Endothelial cell of umbilical vein (primary cell): ENCODE results near the gene CMTM7. TPM values are rescaled to one million over a fixed set of nuclear protein-coding genes. Genes with fewer than 3 reads are reported as not detected.
A peak's percentile ranks its signal among the peaks of the same experiment; 100 is the strongest.

Source experiments
- BruUV-seq: library from RNA; stranded (reverse); fragments of 400-500 nt; replicated peaks from 2 replicates; lab custom pipeline; 2021; lab: Mats Ljungman, UMichigan
- CTCF ChIA-PET: fragments of 300-600, 350-600 bp; sonication (Branson Sonifier 250); formaldehyde crosslinking; loops from one replicate; lab custom pipeline; 2021; ENCODE audit warnings: antibody characterized with exemption, inconsistent platforms; lab: Charles Lee
- POLR2A ChIA-PET: fragments of 300-600, 350-600 bp; sonication (Branson Sonifier 250); formaldehyde crosslinking; loops from one replicate; lab custom pipeline; 2021; ENCODE audit warnings: antibody characterized with exemption, inconsistent platforms; lab: Charles Lee
- DNase-seq: peaks from one replicate; pipeline ENCODE4 v3.0.0-alpha.2; 2011; ENCODE audit warnings: low read depth, low spot score
- FAIRE-seq: peaks from 2 replicates; lab custom pipeline; 2011; peaks lifted over from hg19 to GRCh38; lab: Jason Lieb, UNC
- H2AFZ ChIP-seq: 2 replicates; pipeline ENCODE4 v1.6.0; 2012; ENCODE audit warnings: low read depth, low read length, control low read depth, inconsistent platforms
- H3K27ac ChIP-seq: 2 replicates; pipeline ENCODE4 v1.5.1; 2011; ENCODE audit warnings: low read depth, mild to moderate bottlenecking, control low read depth, low read length, moderate library complexity; ENCODE audit not compliant: insufficient read depth
- H3K27me3 ChIP-seq, 2 experiments: 2 replicates each; pipeline versions ENCODE4 v1.6.0 to v1.6.1; 2011; ENCODE audit warnings: low read length in 2 of 2, mixed read lengths in 1 of 2; ENCODE audit not compliant: control insufficient read depth in 2 of 2, insufficient read depth in 2 of 2
- H3K36me3 ChIP-seq, 2 experiments: 2 replicates in 1 of 2; 3 replicates in 1 of 2; pipeline ENCODE4 v1.5.1; 2011; ENCODE audit warnings: low read length in 2 of 2, mild to moderate bottlenecking in 1 of 2, moderate library complexity in 1 of 2; ENCODE audit not compliant: control insufficient read depth in 2 of 2, insufficient read depth in 2 of 2; ENCODE audit errors: extremely low read depth in 1 of 2
- H3K4me1 ChIP-seq: 3 replicates; pipeline ENCODE4 v1.5.1; 2011; ENCODE audit warnings: mild to moderate bottlenecking, low read length; ENCODE audit not compliant: control insufficient read depth, insufficient read depth; ENCODE audit errors: extremely low read depth
- H3K4me2 ChIP-seq: 2 replicates; pipeline ENCODE4 v1.6.1; 2011; ENCODE audit warnings: low read length, control low read depth, mixed read lengths; ENCODE audit not compliant: insufficient read depth
- H3K4me3 ChIP-seq, 3 experiments: fragments of 200-600 bp in 1 of 3; sonication (generic), shearing (Covaris generic) in 1 of 3; replicated peaks in 1 of 3; 2 replicates each; pipeline ENCODE4 v1.5.1; 2011 to 2016; ENCODE audit warnings: control low read depth in 3 of 3, low read length in 3 of 3, mild to moderate bottlenecking in 2 of 3, inconsistent platforms in 1 of 3, low read depth in 1 of 3, moderate library complexity in 1 of 3; ENCODE audit not compliant: insufficient read depth in 1 of 3
- H3K79me2 ChIP-seq: 2 replicates; pipeline ENCODE4 v1.6.0; 2012; ENCODE audit warnings: low read length, inconsistent platforms; ENCODE audit not compliant: control insufficient read depth, insufficient read depth
- H3K9ac ChIP-seq: replicated peaks from 2 replicates; pipeline ENCODE3; 2011; ENCODE audit warnings: low read length, control low read depth; ENCODE audit not compliant: insufficient read depth; ENCODE audit errors: extremely low read depth
- H3K9me1 ChIP-seq: replicated peaks from 3 replicates; pipeline ENCODE4 v1.6.0; 2011; ENCODE audit warnings: mild to moderate bottlenecking, low read length; ENCODE audit not compliant: control insufficient read depth, insufficient read depth; ENCODE audit errors: extremely low read depth
- H3K9me3 ChIP-seq: replicated peaks from 2 replicates; pipeline ENCODE4 v1.5.1; 2012; ENCODE audit warnings: low read length, inconsistent platforms; ENCODE audit not compliant: control insufficient read depth, insufficient read depth
- H4K20me1 ChIP-seq: replicated peaks from 2 replicates; pipeline ENCODE3; 2011; ENCODE audit warnings: mild to moderate bottlenecking, low read length; ENCODE audit not compliant: control insufficient read depth, insufficient read depth; ENCODE audit errors: extremely low read depth
- EZH2 ChIP-seq: IDR thresholded peaks from 2 replicates; pipeline ENCODE4 v1.6.1; 2012; ENCODE audit warnings: borderline replicate concordance, low read depth, mild to moderate bottlenecking, moderate library complexity, low read length, inconsistent platforms; ENCODE audit not compliant: severe bottlenecking
- FOS ChIP-seq: IDR thresholded peaks from 2 replicates; pipeline ENCODE4 v1.6.1; 2011; ENCODE audit warnings: mild to moderate bottlenecking, low read length, moderate library complexity, borderline replicate concordance; ENCODE audit not compliant: insufficient read depth
- GATA2 ChIP-seq: IDR thresholded peaks from 2 replicates; pipeline ENCODE4 v1.7.0; 2011; ENCODE audit warnings: low read depth, mild to moderate bottlenecking, moderate library complexity, mixed read lengths, low read length; ENCODE audit not compliant: insufficient read length, insufficient read depth
- JUN ChIP-seq: IDR thresholded peaks from 2 replicates; pipeline ENCODE4 v1.6.1; 2011; ENCODE audit warnings: borderline replicate concordance, low read depth; ENCODE audit not compliant: insufficient read length, insufficient read depth
- MAX ChIP-seq: IDR thresholded peaks from 2 replicates; pipeline ENCODE4 v1.6.1; 2011; ENCODE audit not compliant: insufficient read depth, insufficient read length
- MYC ChIP-seq: IDR thresholded peaks from one replicate; pipeline ENCODE4 v1.6.1; 2011; ENCODE audit warnings: mild to moderate bottlenecking, low read depth, low read length
- POLR2A ChIP-seq: IDR thresholded peaks from 2 replicates; pipeline ENCODE4 v1.6.1; 2012; ENCODE audit warnings: low read depth, mild to moderate bottlenecking, control low read depth, low read length
- POLR2AphosphoS5 ChIP-seq: IDR thresholded peaks from 2 replicates; pipeline ENCODE4 v1.6.1; 2012; ENCODE audit warnings: low read depth, mild to moderate bottlenecking, control low read depth, low read length, moderate library complexity; ENCODE audit not compliant: insufficient read depth
- dilution Hi-C: fragments of 300-500 bp; cut with MboI; formaldehyde crosslinking; loops from one replicate; pipeline ENCODE4 v1.15.0; 2019; ENCODE audit warnings: low sequenced_read_pairs; ENCODE audit not compliant: extremely low pct_ligation_motif_present
- intact Hi-C: fragments of 100-400 bp; cut with micrococcal nuclease; formaldehyde crosslinking; loops from one replicate; pipeline ENCODE4 v1.10.0; 2022
- polyA plus RNA-seq, 4 experiments: library from polyadenylated mRNA; depleted of rRNA in 3 of 4; stranded (reverse) in 3 of 4; unstranded in 1 of 4; fragments of >200 nt; gene quantifications; 2 replicates each; pipeline versions ENCODE4 v1.2.1 to v1.2.3, GENCODE V29; 2011 to 2012; ENCODE audit warnings: missing spikeins in 1 of 4
- total RNA-seq: library from RNA; stranded (reverse); gene quantifications from 2 replicates; pipeline ENCODE4 v1.2.3, GENCODE V29; 2021
- TF ChIP-seq, protein P1 (sequence below), 2 donors: IDR thresholded peaks; 1 replicate in 1 of 2; 2 replicates in 1 of 2; pipeline ENCODE4 v1.5.1; 2011; ENCODE audit warnings: low read length in 2 of 2, mild to moderate bottlenecking in 2 of 2, moderate library complexity in 2 of 2, control low read depth in 1 of 2, inconsistent platforms in 1 of 2, low read depth in 1 of 2; ENCODE audit not compliant: insufficient read depth in 1 of 2; ENCODE audit errors: extremely low read depth in 1 of 2

Gene CMTM7
- total and polyA plus RNA-seq, 2 donors (not counting 3 experiments of a cell fraction or from before 2014, with no cell fraction given) = 44.7 to 88.5 TPM

DNA sequence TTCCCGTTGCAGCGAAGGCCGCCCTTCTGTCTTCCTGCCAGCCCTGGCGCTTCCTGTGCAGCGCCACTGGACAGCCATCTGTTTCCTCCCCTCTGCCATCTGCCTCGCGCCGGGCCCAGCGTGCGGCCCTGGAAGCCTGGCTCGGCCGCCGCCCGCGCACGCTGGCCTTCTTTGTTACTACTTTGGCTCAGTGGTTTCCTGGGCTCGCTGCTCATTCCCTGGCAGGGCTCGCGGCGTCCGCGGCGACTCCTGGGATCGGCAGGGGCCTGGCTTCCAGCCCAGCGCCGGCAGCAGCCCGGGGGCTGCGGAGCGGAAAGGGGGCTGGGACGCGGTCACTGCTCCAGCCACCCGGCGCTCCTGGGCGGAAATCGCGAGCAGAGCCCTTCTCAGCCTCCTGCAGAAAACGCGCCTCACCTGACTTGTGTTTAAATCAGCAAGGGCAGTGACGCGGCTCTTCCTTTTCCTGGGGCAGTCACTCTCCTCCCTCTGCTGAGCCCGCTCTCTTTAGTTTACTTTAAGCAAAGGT is 10.0 kb downstream of the CMTM7 start:
- ChIA-PET POLR2A (no interaction called here), CTCF (interaction anchor here (0.8 to 4.1 kb wide), 2 partner anchors 27 to 67 kb away, joined by 3 to 41 read pairs; no protein-coding TSS in a partner anchor)
- intact Hi-C loops = loop anchor here (1.0 to 5.0 kb wide), 6 partner anchors 13 to 164 kb away; partner anchors contain the start of gene CMTM8

More for the DNA sequence above, 10.0 kb downstream of the CMTM7 start:
- TF ChIP-seq, protein P1, sequence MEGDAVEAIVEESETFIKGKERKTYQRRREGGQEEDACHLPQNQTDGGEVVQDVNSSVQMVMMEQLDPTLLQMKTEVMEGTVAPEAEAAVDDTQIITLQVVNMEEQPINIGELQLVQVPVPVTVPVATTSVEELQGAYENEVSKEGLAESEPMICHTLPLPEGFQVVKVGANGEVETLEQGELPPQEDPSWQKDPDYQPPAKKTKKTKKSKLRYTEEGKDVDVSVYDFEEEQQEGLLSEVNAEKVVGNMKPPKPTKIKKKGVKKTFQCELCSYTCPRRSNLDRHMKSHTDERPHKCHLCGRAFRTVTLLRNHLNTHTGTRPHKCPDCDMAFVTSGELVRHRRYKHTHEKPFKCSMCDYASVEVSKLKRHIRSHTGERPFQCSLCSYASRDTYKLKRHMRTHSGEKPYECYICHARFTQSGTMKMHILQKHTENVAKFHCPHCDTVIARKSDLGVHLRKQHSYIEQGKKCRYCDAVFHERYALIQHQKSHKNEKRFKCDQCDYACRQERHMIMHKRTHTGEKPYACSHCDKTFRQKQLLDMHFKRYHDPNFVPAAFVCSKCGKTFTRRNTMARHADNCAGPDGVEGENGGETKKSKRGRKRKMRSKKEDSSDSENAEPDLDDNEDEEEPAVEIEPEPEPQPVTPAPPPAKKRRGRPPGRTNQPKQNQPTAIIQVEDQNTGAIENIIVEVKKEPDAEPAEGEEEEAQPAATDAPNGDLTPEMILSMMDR (IDR thresholded peaks at IDR 0.05; ENCODE audit: extremely low read depth in 1 of 2, insufficient read depth in 1 of 2, low read depth in 1 of 2, low read length in 2 of 2) = no peak
- peak; percentile 80 for TF ChIP-seq MYC
- TF ChIP-seq POLR2AphosphoS5 = peak; percentile 97
- peak; percentile 31 for TF ChIP-seq FOS
- no peak for TF ChIP-seq JUN
- TF ChIP-seq MAX = peak; percentile 61
- peak; percentile 64 for TF ChIP-seq POLR2A
- no peak for TF ChIP-seq EZH2
- TF ChIP-seq GATA2 = no peak
- Histone ChIP-seq H3K79me2 (peaks cover 67% of the 10 kb centered on the region), H3K9me1 (no peaks in the 10 kb centered on the region), H3K4me2 (peak overlapping the region; percentile 70), H4K20me1 (no peaks in the 10 kb centered on the region), H3K9me3 (no peaks in the 10 kb centered on the region), H3K36me3 (peaks cover 0 to 4% of the 10 kb centered on the region in 2 experiments), H3K27ac (peak overlapping the region; percentile 89), H2AFZ (peak overlapping the region; percentile 28), H3K4me1 (peaks cover 34% of the 10 kb centered on the region), H3K4me3 (peak overlapping the region in 2 of 3 experiments; percentile 9 to 47), H3K9ac (peak overlapping the region; percentile 59), H3K27me3 (no peaks in the 10 kb centered on the region)
- DNase-seq = peak; percentile 96
- dilution Hi-C loops = no loop called here
- BruUV-seq = no TSS peak
- FAIRE-seq = peak; percentile 85
